HAP-1 (cell line): Measurements from ENCODE around the gene KIF21A.

Experiments
- DNase-seq, 2 experiments: peaks; one replicate each; pipeline ENCODE4 v3.0.0-alpha.2; 2016 to 2020; ENCODE audit warnings: low spot score in 2 of 2
- H3K27me3 ChIP-seq: fragments of 250-450 bp; sonication (Bioruptor Pico); 2 replicates; pipeline ENCODE4 v1.5.1; 2020; ENCODE audit warnings: low read depth, mild to moderate bottlenecking, moderate library complexity
- H3K36me3 ChIP-seq: fragments of 250-450 bp; sonication (Bioruptor Pico); replicated peaks from 2 replicates; pipeline ENCODE4 v1.5.1; 2020; ENCODE audit warnings: mild to moderate bottlenecking
- H3K4me1 ChIP-seq: fragments of 250-450 bp; sonication (Bioruptor Pico); 2 replicates; pipeline ENCODE4 v1.5.1; 2020; ENCODE audit warnings: mild to moderate bottlenecking
- H3K4me3 ChIP-seq: fragments of 250-450 bp; sonication (Bioruptor Pico); 2 replicates; pipeline ENCODE4 v1.5.1; 2020; ENCODE audit warnings: mild to moderate bottlenecking, moderate library complexity
- H3K9me3 ChIP-seq: fragments of 250-450 bp; sonication (Bioruptor Pico); 2 replicates; pipeline ENCODE4 v1.5.1; 2020; ENCODE audit warnings: mild to moderate bottlenecking, moderate library complexity
- in situ Hi-C: fragments of 300-500 bp; cut with MboI; formaldehyde crosslinking; loops from 3 replicates; pipeline ENCODE4 v1.14.3; 2020; ENCODE audit warnings: low sequenced_read_pairs, inconsistent platforms, mixed read lengths

The KIF21A gene

DNA sequence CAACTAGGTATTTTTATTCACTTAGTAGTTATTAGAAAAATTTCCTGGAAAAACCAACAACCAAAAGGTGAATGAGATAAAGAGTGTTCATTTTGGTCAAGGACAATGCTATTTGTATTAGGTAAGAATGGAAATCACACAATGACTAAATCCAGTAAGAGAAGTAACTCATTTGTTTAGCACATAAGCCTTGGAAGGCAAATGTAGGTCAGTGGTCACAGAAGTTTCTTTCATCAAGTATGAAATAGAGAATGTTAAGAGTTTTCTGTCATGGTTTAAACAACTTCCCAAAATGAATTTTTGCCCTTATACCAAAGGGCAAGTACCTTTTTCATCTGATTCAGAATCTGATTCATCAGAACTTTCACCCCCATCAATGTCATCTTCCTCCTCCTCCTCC is 101.7 kb downstream of the KIF21A start:
- Histone ChIP-seq H3K36me3 (no peaks in the 10 kb centered on the region), H3K9me3 (no peaks in the 10 kb centered on the region), H3K4me1 (no peaks in the 10 kb centered on the region), H3K27me3 (no peaks in the 10 kb centered on the region), H3K4me3 (no peak overlapping the region)
- in situ Hi-C loops = no loop called here
- no peak for DNase-seq

DNA sequence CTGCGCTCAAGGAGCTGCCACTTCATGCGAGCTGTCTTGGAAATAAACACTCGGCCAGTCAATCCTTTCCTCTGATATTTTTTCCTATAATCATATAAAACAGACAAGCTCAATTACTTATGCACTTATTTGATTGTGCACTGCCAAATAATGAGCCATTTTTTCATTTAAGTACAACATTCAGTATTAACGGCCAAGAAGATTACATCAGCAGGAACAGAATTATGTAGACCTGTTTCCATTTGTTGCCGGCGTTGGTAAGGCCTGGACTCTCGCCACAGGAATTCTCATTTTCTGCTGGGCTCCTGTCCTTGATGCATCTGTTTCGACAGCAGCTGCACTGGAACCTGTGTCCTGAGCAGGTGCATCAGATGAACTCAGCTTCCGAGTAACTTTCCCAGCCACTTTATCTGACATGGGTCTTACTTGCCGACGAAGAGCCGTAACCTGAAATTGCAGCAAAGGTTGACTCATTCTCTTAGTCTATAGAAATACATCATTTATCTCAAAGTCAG is 110.2 kb downstream of the KIF21A start:
- Histone ChIP-seq H3K27me3 (no peaks in the 10 kb centered on the region), H3K4me3 (no peak overlapping the region), H3K9me3 (no peaks in the 10 kb centered on the region), H3K4me1 (no peaks in the 10 kb centered on the region), H3K36me3 (peaks cover 12% of the 10 kb centered on the region; the same call in 1 of the 2 replicates)
- in situ Hi-C loops = no loop called here
- DNase-seq = no peak

DNA sequence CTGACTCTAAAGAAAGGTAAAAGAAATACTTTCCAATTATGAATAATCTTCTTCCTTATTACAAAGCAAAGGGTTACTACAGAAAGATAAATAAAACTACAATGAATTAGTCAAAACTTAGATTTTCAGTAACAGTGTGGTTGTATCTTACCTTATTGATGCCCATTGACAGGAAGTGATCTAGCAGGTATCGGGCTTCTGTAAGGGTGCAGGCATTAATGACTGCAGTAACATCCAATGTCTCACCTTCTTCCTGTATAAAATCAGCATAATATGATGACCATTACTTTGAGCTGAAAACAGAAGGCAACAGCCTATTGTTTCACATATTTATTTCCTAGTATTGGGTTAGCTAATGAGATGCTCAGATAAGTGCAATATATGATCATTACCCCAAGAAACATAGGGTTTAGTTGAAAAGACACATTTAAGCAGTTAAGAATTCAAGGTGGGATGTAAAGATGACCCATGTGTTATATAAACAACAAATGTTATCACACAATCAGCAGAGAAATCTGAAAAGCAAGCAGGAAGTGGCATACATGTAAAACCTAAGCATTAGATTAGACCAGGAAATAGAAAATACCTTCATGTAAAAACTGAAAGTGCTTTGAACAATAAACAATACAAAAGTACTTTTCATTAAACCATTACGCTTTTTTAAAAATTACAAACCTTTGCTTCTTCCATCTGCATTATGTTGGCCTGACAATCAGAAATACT is 111.2 kb downstream of the KIF21A start:
- no peak for DNase-seq
- Histone ChIP-seq H3K4me1 (no peaks in the 10 kb centered on the region), H3K9me3 (no peaks in the 10 kb centered on the region), H3K36me3 (peaks cover 12% of the 10 kb centered on the region; the same call in 1 of the 2 replicates), H3K27me3 (no peaks in the 10 kb centered on the region), H3K4me3 (no peak overlapping the region)
- in situ Hi-C loops = no loop called here

GRCh38 chr12:39329876-39330275 is 113.0 kb downstream of the KIF21A start:
- H3K27me3 ChIP-seq = no peaks in the 10 kb centered on the region
- in situ Hi-C loops = no loop called here
- no peak overlapping the region for H3K4me3 ChIP-seq
- H3K36me3 ChIP-seq = peaks cover 12% of the 10 kb centered on the region; the same call in 1 of the 2 replicates
- DNase-seq = no peak
- no peaks in the 10 kb centered on the region for H3K9me3 ChIP-seq
- no peaks in the 10 kb centered on the region for H3K4me1 ChIP-seq

GRCh38 chr12:39329018-39329417 is 113.9 kb downstream of the KIF21A start:
- in situ Hi-C loops = no loop called here
- no peaks in the 10 kb centered on the region for H3K4me1 ChIP-seq
- H3K4me3 ChIP-seq = no peak overlapping the region
- H3K9me3 ChIP-seq = no peaks in the 10 kb centered on the region
- no peaks in the 10 kb centered on the region for H3K27me3 ChIP-seq
- no peak for DNase-seq
- H3K36me3 ChIP-seq = peaks cover 12% of the 10 kb centered on the region; the same call in 1 of the 2 replicates

GRCh38 chr12:39327965-39328364 is 115.0 kb downstream of the KIF21A start:
- in situ Hi-C loops = no loop called here
- Histone ChIP-seq H3K4me1 (no peaks in the 10 kb centered on the region), H3K27me3 (no peaks in the 10 kb centered on the region), H3K9me3 (no peaks in the 10 kb centered on the region), H3K36me3 (peaks cover 12% of the 10 kb centered on the region; the same call in 1 of the 2 replicates), H3K4me3 (no peak overlapping the region)
- DNase-seq = no peak

- H3K4me1 ChIP-seq = no peaks in the 10 kb centered on the region
- peaks cover 9% of the 10 kb centered on the region; the same call in 1 of the 2 replicates for H3K36me3 ChIP-seq
- no peak for DNase-seq
- no peaks in the 10 kb centered on the region for H3K9me3 ChIP-seq
- no peak overlapping the region for H3K4me3 ChIP-seq
- in situ Hi-C loops = no loop called here
- no peaks in the 10 kb centered on the region for H3K27me3 ChIP-seq
Observed at GRCh38 chr12:39327510-39327909, 115.4 kb downstream of the KIF21A start.

DNA sequence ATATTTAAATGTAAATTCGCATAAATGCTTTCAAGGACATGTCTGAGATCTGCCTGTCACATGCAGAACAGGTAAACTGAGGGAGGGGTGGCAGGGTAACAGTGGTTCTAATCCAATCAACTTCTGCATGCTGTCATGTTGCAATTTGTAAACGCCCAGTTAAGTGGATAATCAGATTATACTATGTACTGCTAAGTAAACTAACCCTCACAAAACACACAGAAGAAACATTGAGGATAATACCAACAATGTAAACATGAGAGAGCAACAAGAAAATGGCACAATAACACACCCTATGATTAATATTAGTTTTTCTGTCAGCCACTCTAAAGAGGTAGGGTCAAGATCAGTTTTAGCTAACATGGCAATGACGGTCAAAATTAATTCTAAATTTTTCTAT is 123.7 kb downstream of the KIF21A start:
- Histone ChIP-seq H3K4me3 (no peak overlapping the region), H3K27me3 (no peaks in the 10 kb centered on the region), H3K9me3 (no peaks in the 10 kb centered on the region), H3K4me1 (no peaks in the 10 kb centered on the region), H3K36me3 (peaks cover 4% of the 10 kb centered on the region)
- no peak for DNase-seq
- in situ Hi-C loops = no loop called here

- Histone ChIP-seq H3K36me3 (peaks cover 4% of the 10 kb centered on the region), H3K4me1 (no peaks in the 10 kb centered on the region), H3K9me3 (no peaks in the 10 kb centered on the region), H3K4me3 (no peak overlapping the region), H3K27me3 (no peaks in the 10 kb centered on the region)
- DNase-seq = no peak
- in situ Hi-C loops = no loop called here
Observed at GRCh38 chr12:39314547-39314946, 128.4 kb downstream of the KIF21A start.

GRCh38 chr12:39309516-39309915 is 133.4 kb downstream of the KIF21A start:
- Histone ChIP-seq H3K9me3 (no peaks in the 10 kb centered on the region), H3K36me3 (peaks cover 3% of the 10 kb centered on the region), H3K27me3 (no peaks in the 10 kb centered on the region), H3K4me3 (no peak overlapping the region), H3K4me1 (no peaks in the 10 kb centered on the region)
- in situ Hi-C loops = no loop called here
- no peak for DNase-seq

DNA sequence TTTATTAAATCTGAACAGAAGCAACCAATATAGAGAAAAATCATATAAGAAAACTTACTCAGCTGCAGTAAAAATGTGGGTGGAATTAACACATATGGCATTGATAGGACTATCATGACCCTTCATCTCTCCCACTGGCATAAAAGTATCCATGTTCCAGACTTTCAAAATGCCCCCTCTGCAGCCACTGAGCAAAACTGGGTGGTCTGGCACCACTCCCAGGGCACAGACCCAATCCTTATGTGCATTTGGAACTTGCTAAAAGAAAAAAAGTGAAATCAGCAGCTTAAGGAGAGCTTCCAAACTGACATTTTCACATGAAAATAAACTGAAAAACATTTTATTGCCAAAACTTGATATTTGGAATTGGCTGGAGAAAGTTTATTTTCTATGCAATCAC is 141.5 kb downstream of the KIF21A start:
- H3K9me3 ChIP-seq = no peaks in the 10 kb centered on the region
- DNase-seq = no peak
- in situ Hi-C loops = no loop called here
- no peak overlapping the region for H3K4me3 ChIP-seq
- no peaks in the 10 kb centered on the region for H3K27me3 ChIP-seq
- H3K4me1 ChIP-seq = no peaks in the 10 kb centered on the region
- peaks cover 3% of the 10 kb centered on the region for H3K36me3 ChIP-seq

GRCh38 chr12:39300799-39301198 is 142.1 kb downstream of the KIF21A start:
- no peaks in the 10 kb centered on the region for H3K4me1 ChIP-seq
- in situ Hi-C loops = no loop called here
- no peak for DNase-seq

DNA sequence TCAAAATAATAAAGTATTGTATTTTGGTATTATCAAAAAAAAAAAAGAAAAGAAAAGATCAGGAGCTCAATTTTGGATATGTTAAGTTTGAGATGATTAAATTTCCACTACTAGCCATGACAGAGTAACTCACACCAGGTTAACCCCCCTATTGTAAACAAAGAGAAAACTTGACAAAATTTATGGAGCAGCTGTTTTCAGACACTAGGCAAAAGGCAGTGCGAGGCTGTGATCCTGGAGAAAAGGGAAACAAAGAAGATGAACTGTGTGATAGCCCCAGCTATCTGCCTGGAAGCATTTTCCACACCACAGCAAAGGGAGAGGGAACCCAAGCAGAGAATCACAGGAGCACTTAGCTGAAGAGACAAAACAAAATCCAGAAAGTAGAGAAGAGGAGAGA is 145.0 kb downstream of the KIF21A start:
- in situ Hi-C loops = no loop called here

More at GRCh38 chr12:39300799-39301198, 142.1 kb downstream of the KIF21A start:
- no peaks in the 10 kb centered on the region for H3K27me3 ChIP-seq
- H3K36me3 ChIP-seq = peaks cover 1% of the 10 kb centered on the region
- no peak overlapping the region for H3K4me3 ChIP-seq
- H3K9me3 ChIP-seq = no peaks in the 10 kb centered on the region

DNA sequence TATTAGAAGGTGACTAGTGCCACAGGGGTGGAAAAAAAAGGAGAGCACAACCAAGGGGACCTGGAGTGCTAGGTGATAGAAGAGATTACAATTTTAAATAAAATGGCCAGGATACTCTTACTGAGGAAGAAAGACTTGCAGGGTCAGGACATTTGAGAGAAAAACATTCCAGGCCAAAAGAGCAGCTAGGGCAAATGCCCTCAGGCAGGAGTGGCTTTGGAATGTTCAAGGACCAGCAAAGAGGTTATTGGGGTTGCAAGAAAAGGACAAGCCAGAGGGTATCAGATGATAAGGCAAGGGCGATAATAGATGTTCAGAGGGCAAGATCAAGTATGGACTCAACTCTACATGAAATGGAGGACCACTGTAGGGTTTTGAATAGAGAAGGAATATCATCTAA is 146.4 kb downstream of the KIF21A start:
- H3K27me3 ChIP-seq = no peaks in the 10 kb centered on the region
- in situ Hi-C loops = no loop called here
- peak in 1 of 2 experiments; percentile 10 for DNase-seq
- peaks cover 24% of the 10 kb centered on the region for H3K4me1 ChIP-seq
- no peaks in the 10 kb centered on the region for H3K9me3 ChIP-seq
- H3K36me3 ChIP-seq = no peaks in the 10 kb centered on the region
- no peak overlapping the region for H3K4me3 ChIP-seq

More for the DNA sequence above, 145.0 kb downstream of the KIF21A start:
- Histone ChIP-seq H3K27me3 (no peaks in the 10 kb centered on the region), H3K4me3 (no peak overlapping the region), H3K36me3 (no peaks in the 10 kb centered on the region), H3K9me3 (no peaks in the 10 kb centered on the region), H3K4me1 (peaks cover 13% of the 10 kb centered on the region)
- DNase-seq = no peak
